Jurkat, Clone E6-1 (cell line): ENCODE results near the gene UBALD1.
"Not testable (repeated sequence)": the region's sequence is repeated elsewhere in the genome, so short reads cannot be mapped to it uniquely, and the experiment has no call there.

ENCODE experiments used
- DNase-seq: peaks from one replicate; pipeline ENCODE4 v3.0.0-alpha.2; 2011; ENCODE audit warnings: low read depth, low spot score
- H3K4me3 ChIP-seq: 2 replicates; pipeline ENCODE4 v1.5.1; 2011; ENCODE audit warnings: mild to moderate bottlenecking, low read length, control low read depth, moderate library complexity

UBALD1 gene

DNA sequence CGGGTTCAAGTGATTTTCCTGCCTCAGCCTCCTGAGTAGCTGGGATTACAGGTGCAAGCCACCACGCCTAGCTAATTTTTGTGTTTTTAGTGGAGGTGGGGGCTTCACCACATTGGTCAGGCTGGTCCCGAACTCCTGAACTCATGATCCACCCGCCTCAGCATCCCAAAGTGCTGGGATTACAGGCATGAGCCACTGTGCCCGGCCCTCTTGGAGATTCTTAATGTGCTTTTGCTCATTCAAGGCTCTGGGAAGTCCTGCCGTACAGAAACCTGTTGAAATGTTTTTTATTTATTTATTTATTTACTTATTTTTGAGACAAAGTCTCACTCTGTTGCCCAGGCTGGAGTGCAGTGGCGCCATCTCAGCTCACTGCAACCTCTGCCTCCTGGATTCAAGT lies 40.8 kb downstream of the UBALD1 start:
- not testable (repeated sequence) for H3K4me3 ChIP-seq, DNase-seq

DNA sequence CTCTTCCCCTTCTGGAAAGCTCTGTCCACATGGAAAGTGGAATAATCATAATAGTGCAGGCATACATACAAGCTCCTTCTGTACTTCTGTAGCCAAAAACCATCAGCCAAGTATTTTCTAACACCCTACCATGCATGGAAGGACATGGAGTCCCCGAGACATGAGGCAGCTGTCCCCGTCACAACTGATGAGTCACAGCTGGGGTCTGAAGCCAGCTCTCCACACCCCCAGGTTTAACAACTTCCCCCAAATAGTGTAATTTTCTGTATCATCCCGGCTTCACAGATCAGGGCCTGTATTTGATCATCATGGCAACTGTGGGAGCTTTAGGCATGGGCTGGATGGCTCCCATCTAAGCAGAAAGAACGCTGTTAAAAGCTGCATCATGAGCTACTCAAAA lies 42.0 kb downstream of the UBALD1 start:
- DNase-seq, result no peak

DNA sequence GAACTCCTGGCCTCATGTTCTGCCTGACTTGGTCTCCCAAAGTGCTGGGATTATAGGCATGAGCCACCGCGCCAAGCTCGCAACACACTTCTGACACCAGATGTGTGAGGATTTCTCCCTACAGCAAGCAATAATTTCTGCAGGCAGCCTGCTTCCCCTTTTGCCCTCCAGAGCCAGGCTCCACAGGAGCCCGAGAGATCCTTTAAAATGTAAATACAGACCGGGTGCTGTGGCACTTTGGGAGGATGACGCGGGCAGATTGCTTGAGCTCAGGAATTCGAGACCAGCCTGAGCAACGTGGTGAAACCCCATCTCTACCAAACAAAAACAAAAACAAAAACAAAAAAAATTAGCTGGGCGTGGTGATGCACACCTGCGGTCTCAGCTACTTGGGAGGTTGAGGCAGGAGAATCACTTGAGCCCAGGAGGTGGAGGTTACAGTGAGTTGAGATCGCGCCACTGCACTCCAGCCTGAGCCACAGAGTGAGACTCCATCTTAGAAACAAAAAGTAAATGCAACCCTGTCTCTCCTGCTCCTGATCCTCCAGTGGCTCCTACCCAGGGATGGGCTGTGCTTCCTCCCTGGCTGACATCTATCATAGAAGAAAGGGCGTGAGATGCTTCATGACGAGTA lies 43.9 kb downstream of the UBALD1 start:
- DNase-seq, result no peak
- H3K4me3 ChIP-seq, result no peak overlapping the region

More for the DNA sequence above, 42.0 kb downstream of the UBALD1 start:
- H3K4me3 ChIP-seq, result no peak overlapping the region

DNA sequence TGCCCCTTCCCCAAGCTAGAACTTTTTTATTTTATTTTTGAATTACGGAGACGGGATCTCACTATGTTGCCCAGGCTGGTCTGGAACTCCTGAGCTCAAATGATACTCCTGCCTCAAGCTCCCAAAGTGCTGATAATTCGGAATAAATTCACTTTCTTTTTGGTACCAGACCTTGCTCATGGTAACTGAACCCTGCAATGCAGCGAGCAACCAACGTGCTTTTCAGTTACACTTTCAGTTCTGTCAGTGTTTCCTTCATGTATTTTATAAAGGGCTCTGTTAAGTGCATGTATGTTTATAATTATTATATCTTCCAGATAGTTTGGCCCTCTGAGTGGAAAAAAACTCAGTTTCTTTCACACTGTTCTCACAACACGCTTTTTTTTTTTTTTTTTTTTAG lies 44.6 kb downstream of the UBALD1 start:
- no peak for DNase-seq
- H3K4me3 ChIP-seq, result no peak overlapping the region

DNA sequence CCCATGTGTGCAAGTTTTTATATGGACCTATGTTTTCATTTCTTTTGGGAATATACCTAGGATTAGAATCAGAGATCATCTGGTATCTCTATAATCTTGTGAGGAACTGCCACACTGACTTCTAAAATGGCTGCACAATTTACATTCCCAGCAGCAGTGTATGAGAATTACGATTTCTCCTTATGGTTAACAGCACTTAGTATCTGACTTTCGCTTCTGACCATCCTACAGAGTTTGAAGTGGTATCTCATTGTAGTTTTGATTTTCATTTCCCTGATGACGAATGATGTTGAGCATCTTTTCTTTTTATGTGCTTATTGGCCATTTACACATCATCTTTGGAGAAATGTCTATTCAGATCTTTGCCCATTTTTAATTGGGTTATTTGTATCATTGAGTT lies 48.5 kb downstream of the UBALD1 start:
- H3K4me3 ChIP-seq, result no peak overlapping the region
- no peak for DNase-seq

DNA sequence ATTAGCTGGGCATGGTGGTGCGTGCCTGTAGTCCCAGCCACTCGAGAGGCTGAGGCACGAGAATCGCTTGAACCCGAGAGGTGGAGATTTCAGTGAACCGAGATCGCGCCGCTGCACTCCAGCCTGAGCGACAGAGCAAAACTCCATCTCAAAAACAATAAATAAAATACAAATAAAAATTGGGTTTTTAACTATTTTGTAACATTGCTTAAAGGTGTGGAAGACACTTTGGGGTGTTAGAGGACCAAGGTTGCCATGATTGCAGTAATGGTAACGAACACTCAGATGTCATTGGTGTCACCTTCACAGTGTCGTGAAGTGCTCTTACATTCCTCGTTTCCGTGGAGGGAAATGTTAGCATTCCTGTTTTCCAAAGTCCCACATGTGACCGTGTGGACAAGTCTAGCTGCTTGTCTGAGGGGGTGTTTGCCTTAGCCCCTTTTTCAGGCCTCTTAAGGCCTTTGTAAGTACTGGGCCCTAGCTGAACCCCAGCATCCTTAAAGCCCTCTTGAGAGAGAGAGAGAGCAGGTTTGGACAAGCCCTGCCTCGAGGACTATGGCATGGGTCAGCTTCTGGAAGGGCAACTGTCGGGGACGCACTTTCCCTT lies 49.9 kb downstream of the UBALD1 start:
- no peak for DNase-seq
- H3K4me3 ChIP-seq, result no peak overlapping the region

DNA sequence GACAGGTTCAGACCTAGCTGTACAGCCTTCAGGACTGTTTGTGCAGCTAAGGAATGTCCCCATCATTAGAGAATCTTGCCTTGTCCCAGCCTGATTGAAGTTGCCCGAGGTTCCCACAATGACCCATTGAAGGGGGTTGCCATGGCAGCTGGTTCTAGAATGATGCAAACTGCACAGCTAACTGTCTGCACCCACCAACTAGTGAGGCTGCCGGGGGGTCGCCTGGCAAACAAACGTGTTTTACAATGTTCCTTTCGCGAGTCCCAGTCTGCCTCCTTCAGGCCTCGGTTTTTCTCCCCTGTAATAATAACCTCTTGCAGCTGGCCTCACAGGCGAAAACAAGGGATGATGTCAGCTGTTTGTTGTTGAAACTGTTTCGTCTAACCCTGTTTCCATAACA lies 53.1 kb downstream of the UBALD1 start:
- H3K4me3 ChIP-seq, result no peak overlapping the region
- DNase-seq, result no peak
